ENCODE results near the gene USB1.
"Not testable (repeated sequence)": the region's sequence is repeated elsewhere in the genome, so short reads cannot be mapped to it uniquely, and the experiment has no call there.

USB1 gene

DNA sequence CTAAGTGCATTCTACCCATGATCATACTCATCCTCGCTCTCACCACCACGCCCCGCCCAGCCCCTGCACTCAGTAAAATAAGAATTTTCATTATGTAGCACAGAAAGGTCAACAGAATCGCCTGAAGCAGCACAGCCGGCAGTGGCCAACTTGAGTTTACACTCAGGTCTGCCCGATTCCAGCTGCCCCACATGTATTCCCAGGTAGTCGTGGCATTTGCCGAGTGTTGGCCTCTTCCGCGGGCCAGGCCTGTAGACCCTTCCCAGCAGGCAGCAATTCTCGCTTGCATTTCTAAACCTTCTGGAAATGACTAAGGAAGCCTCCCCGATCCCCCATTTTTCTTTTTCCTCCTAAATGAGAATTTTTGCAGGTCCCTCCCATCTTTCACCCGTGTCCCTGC is 30.9 kb upstream of the USB1 start:
- no peak for DNase-seq (ENCODE audit: low spot score)

DNA sequence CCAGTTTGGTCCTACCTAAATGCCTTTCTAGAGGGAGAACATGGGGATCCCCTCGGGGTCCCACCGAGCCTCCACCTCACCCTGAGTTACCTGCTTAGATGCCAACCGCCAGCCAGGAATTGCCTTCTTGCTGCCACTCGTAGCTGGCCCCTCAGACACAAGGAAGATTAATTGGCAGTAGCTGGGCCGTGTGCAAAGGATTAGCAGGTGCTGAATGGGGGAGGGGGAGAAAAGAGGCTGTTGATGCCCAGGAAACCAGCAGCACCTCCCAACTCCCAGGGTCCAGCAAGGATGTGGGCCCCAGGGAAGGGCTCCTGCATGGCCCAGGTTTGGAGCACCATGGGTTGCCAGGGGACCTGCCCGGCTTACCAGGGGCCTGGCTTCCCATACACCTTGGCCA is 30.2 kb upstream of the USB1 start, which contains the start of gene CNGB1:
Gene CNGB1 (minus strand): TSS at position 159 of the 400 bp plus-strand sequence. CDS start 3,842 bp downstream, outside the sequence.
- DNase-seq (ENCODE audit: low spot score), result no peak

DNA sequence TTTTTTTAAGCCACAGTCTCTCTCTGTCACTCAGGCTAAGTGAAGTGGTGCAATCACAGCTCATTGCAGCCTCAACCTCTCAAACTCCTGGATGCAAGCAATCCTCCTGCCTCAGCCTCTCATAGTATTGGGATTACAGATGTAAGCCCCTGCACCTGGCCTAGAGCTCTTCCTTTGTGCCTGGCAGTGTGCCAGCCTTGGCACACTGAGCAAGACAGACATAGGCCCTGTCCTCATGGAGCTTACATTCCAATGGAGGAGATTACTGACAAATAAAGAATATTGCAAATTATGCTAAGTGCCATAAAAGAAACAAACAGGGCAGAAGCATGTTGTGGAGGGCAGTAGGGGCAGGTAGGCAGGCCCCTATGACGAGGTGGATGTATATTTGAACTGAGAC is 29.4 kb upstream of the USB1 start:
- DNase-seq (ENCODE audit: low spot score), result no peak

DNA sequence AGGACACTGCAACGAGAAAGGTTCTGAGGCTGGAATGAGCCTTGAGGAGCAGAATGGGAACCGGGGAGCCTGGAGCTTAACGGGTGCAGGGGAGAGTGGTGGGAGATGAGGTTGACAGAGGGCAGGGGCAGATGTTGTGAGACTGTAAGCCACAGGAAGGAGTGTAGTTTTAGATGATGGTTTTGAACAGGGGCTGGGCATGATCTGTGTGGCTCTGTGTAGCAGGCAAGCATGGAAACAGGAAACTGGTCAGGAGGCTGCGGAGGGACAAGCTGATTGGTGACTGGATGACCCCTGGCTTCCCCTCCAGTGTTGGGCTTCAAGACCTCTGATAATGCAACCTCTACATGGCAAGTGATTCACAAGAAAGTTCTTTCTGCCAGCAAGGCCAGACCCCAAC is 28.9 kb upstream of the USB1 start:
- DNase-seq (ENCODE audit: low spot score), result no peak

DNA sequence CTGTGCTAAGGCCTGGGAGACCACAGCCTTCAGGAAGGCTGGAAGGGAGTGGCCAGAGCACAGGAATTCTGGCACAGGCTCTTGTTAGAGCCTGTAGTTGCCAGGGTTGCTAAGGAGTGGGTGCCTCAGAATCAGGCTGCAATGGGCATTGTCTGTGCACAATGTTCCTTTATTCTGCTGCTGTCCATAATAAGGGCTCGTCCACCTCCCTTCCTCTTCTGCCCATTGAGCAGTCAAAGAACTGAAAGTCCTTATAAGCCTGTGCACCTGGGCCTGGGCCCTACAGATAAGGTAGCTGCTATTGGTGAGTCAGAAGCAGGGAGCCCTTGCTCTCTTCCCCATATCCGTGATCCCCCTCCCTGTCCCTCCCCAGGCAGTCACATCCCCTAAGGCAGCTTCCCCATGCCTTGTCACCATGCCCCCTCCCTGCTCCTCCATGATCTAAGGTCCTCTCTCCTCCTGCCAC is 24.8 kb upstream of the USB1 start:
- no peak for DNase-seq (ENCODE audit: low spot score)

DNA sequence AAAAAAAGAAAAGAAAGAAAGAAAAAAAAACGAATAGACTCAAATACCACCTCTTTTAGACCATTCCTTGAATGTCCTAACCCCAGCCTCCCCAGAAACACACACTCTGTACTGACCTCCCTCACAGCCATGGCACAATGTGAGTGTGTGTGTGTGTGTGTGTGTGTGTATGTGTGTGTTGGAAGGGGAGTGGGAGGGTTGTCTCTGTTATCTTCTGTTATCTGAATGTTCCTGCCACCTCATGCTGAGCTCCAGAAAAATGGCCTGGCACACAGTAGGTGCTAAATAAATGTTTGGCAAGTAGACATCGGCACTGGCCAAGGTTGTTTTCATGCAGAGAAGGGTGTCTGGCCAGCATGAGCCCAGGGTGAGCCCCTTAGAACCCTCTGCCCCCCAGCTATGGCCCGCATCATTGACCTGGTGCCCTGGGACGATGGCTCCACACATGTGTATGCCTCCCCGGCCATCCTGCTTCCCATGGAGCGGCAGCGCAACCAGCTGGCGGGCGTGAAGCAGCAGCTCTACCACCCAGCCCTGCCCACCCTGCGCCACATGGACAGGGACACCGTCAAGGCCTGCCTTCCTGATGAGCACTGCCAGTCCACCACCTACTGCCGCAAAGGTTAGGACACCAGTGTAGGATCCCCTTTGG is 23.7 kb upstream of the USB1 start:
- no peak for DNase-seq (ENCODE audit: low spot score)

DNA sequence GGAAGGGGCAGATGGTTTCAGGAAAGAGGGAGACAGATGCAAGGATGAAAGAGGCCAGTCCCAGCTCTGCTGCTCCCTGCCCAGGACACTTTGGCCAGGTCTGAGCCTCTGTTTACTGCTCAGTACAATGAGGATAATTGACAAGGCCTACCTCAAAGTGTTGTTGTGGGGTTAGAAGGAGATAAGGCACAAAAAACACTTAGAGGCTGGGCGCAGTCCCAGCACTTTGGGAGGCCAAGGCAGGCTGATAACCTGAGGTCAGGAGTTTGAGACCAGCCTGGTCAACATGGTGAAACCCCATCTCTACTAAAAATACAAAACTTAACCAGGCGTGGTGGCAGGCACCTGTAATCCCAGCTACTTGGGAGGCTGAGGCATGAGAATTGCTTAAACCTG is 23.1 kb upstream of the USB1 start:
- DNase-seq (ENCODE audit: low spot score), result not testable (repeated sequence)

DNA sequence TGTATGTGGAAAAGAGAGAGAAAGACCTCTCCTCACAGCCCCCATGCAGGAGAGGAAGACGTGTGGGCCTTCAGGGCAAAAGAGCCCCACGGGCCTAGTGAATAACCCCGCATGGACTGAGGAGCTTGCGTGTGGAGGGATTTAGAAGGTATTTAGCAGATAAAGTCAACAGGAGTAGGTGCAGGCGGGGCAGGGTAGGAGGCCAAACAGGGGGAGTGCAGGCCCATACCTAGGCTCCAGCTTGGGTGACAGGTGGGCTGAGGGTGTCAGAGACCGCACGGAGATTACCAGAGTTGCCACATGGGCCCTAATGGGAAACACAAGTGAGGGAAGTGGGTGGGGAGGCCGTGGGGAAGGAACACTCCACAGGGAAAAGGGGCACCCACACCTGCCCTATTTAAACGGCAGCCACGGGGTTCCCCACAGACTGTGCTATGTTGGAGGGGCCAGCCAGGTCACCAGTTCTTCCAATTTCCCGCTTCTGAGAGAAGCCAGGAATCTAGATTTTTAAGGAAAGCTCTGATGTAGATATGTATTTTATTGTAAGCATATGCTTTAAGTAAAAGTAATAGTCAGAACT is 22.1 kb upstream of the USB1 start:
- DNase-seq (ENCODE audit: low spot score), result no peak

DNA sequence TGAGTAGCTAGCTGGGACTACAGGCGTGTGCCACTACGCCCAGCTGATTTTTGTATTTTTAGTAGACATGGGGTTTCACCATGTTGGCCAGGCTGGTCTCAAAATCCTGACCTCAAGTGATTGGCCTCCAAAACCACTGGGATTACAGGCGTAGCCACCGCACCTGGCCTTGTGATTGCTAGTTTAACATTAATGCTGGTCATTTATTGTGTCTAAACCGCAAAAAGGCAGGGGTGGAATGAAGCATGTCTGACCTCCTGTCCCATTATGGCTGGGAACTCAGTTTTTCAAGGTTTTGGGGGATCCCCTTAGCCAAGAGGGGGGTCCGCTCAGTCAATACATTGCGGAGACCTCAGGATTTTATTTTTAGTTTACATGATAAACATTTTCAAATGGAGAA is 19.6 kb upstream of the USB1 start:
- no peak for DNase-seq (ENCODE audit: low spot score)

DNA sequence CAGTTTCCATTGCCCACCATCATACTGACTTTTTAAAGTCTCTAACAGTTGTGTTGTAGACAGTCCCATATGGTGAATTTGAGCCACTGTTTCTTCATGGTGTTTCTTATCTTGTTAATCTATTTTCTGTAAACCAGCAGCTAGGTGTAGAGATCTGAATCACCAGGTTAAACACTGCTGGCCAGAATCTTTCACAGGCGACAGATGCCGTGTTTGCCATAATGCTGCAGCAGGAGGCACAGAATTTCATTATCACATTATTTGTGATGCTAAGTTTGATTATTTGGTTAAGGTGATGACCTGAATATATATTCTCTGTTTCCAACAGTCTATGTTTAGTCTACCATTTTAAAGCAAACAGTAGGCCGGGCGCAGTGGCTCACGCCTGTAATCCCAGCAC is 18.8 kb upstream of the USB1 start:
- no peak for DNase-seq (ENCODE audit: low spot score)

DNA sequence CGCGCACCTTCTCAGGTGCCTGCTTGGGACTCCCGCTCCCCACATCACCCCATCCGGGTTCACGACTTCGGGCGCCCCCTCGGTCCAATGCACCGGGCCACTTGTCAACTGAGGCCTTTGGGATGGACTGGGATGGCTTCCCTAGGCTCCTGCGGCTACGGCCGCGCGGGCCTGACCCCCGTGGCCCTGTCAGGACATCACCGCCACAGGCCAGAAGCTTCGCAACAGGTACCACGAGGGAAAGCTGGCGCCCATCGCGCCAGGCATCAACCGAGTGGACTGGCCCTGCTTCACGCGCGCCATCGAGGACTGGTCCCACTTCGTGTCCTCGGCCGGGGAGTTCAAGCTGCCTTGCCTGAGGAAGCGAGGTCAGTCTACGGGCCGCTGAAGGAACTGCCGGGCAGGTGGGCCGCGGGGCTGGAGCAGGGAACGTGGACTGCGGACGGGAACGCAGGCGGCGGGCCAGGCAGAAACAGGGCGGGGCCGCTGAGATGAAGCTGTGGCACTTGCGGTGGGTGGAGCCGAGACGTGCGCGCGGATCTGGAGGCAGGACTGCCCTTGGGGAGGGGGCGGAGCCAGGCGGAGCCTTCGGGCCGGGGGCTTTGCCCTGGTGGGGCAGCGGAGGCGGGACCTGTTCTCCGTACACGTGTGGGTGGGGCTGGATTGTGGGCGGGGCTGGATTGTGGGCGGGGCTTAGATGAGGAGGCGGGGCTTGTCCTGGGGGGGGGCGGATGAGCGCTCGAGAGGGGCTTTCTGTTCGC is 16.6 kb upstream of the USB1 start:
- no peak for DNase-seq (ENCODE audit: low spot score)

DNA sequence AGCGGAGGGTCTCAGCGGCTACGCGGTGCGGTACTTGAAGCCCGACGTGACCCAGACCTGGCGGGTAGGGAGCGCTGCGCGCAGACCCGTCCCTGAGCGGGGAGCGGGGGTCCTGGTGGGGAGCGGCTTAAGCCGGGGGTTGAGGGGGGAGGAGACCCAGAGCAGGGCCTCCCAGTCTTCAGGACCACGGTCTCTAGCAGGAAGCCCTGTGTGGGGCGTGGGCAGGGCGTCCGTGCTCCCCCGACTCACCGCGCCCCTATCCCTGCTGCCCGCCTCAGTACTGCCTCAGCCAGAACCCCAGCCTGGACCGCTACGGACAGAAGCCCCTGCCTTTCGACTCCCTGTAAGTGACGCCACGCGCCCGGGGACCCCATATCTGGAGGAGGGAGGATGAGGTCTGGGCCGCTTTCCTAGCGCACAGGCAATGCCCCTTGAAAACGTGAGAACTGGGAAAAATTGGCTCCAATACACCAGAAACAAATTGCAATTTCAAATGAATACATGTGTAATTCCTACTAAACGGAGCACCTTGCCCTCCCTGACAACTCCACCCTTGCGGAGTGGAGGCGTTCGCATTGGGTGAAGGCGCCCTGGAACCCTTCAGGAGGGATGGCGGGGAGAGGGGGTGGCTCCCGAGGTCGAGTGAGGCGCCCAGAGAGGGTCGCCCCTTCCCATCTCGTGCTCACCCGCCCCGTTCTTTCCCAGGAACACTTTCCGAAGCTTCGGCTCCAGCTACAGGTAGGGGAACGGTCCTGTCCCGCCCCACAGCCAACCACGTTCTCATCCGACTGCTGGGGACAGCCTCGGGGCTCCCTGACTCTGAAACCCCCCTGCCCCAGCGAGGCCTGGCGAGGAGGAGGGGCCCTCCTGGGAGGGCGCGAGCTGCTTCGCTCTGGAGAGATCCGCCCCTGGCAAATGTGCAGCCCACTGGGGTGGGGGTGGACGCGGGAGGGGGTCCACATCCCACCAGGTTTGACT is 15.7 kb upstream of the USB1 start:
- no peak for DNase-seq (ENCODE audit: low spot score)

DNA sequence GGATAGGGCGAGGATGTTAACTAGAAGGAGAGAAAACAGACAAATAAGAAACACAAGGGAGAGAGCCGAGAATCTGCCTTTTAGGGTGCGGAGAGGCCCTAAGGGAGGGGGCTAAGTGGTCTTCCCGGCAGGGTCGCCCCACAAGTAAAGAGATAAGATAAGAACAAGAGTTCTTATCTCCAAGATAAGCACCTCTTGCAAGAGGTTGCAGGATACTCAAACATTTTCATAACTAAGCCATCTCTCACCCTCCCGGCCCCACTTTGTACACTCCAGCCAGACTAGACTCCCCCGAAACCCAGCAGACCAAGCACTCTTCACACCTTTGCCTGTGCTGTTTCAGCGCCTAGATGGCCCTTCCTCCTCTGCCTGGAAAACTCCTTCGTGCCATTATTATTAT is 15.0 kb upstream of the USB1 start:
- no peak for DNase-seq (ENCODE audit: low spot score)

DNA sequence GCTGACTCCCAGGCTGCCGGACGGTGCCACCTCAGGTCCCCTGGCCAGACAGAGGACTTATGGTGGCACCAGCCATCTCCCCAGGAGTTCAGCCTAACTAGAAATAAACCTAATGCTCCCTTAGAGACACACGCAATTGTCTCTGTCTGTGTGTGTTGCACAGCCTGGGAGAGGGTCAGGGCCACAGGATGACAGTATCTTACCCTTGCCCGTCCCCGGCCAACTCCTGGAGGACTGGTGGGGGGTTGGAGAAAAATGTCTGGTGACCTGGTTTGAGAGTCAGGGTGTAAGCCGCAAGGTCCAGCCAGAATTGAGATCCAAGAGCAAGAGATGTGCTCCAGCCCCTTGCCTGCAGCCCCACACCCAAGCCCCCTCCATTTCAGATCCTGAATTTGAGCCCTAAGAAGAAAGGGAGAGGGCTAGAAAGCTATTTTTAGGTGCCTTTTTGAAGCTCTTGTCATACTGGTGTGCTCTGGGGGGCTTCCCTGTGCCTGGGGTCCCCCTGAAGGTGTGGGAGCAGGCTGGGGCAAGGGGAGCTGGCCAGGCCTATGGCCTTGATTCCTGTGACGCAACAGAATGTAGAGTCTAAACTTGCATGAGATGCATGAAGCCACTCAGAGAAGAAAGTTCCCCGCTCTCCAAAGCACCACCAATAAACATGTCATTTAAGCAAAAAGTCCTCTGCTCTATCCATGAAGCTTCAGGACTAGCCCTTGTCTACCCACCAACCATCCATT is 13.6 kb upstream of the USB1 start:
- DNase-seq (ENCODE audit: low spot score), result no peak

DNA sequence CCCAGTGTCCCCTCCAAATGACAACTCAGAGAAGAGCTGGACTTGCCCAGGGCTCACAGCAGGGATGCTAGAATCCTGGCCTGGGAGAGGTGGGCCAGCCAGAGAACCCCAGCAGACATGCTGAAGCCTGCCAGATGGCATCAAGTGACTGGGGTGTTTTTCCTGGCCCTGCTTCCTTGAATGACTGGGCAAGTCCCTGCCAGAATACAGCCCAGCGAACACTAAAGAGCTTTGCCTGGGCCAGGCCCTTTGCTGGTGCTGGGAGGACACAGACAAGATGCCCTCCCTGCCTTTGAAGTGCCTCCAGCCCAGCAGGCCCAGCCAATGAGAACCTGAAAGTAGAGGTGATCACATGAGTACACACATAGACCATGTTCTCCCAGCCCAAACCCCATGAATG is 12.3 kb upstream of the USB1 start:
- DNase-seq (ENCODE audit: low spot score), result no peak

DNA sequence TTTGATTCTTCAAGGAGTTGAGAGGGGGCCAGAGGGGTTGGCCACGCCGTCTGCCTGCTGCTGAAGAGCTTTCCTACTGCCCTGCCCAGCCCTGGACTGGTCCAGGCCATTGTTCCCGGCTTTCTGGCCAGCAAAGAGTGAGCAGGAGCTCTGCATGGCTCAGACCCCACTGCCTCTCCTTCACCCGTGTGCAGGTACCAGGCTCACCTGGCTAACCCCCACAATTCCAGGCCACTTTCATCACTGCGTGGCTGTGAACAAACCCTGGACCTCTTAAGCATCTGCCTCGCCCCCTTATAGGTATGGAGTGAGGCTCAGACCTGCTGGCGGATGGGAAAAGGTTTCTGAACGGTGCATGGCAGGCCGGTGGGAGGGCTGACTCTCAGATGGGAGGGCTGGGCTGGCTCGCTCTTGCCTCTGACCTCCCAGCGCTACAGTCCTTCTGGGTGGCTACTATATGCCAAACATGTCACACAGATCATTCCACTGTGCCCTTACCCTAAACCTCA is 9.6 kb upstream of the USB1 start:
- DNase-seq (ENCODE audit: low spot score), result no peak

DNA sequence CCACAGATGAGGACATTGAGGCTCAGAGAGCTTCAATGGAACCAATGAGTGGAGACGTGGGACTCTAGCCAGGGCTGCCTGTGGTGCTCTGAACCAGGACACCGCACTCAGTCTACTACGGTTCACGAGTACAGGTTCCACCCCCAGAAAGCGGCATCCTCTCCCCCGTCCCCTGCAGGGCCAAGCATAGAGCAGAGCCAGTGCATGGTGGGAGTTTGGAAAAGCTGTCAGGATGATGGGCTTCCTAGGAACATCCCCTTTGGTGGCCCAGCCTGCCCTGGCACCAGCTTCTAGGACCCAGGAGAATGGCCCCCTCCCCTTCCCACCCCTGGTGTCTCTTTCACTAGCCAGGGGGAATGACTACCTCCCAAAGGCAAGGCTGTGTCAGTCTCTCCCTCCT is 9.1 kb upstream of the USB1 start:
- no peak for DNase-seq (ENCODE audit: low spot score)

DNA sequence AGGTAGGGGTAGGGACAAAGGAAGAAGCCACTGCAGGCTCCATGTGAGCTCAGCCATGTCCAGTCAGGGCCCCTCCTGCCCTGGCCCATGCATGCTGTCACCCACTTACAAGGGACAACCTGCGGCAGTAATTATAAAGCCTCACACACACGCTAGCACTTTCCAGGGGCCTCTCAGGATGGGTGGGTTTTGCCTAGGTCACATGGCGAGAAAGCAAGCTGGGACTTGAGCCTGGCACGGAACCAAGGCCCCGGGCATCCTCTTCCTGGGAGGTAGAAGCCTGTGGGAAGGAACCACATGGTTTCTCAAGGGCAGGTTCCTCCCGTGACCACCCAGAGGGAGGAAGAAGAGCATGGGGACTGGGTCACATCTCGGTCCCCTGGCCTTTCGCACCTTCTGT is 7.8 kb upstream of the USB1 start:
- no peak for DNase-seq (ENCODE audit: low spot score)

DNA sequence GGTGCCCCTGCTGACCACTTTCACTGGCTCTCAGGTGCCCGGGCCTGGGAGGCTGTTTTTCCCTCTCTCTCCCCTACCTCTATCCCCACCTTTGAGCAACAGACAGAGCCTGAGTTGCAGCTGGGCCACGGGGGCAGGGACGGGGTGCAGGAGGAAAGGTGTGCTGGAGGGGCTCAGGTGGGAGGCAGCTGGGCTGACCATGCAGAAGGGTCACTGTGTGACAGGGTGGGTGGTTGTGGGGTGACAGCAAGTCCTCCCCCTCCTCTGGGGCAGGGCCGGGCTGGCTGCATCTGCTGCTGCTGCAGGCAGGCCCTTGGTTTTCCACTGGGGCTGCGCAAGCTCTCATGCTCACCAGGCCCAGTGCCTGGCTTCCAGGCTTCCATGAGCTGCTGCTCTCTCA is 7.3 kb upstream of the USB1 start:
- DNase-seq (ENCODE audit: low spot score), result no peak

DNA sequence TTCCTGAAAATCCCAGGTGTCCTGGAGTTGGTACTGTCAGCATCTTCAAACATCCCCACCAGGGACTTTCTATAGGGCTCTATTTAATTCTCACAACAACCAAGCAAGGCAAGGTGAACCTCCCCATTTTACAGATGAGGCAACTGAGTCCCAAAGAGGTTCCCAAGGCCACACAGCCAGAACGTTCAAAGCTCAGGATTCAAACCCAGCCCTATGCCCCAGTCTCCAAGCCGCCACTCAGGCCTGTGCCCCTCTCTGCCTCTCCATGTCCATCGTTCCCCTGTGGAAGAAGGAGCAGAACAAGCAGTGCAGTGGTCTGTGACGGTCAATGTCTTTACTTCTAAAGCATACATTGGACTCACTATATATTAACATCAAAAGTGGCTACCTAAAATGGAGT is 6.8 kb upstream of the USB1 start:
- no peak for DNase-seq (ENCODE audit: low spot score)

DNA sequence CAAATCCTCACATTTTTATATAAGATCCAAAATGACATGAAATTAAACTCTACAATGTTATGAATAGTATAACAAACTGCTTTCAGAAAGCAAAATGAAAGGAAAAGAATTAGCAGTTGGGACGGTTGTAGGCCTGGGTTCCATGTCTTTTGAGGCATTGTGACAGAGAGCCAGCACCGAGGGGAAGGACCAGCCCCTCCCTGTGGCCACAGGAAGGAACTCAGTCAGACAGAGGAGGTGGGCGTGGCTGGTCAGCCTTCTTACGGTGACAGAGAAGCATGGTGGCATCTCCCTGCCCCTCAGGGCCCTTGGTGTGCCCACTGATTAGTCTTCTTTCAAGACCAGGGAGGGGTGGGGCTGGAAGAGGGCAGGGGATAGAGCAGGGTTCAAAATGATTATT is 6.4 kb upstream of the USB1 start:
- peak; percentile 55 for DNase-seq (ENCODE audit: low spot score)
